Kidney (tissue), 14 donors: Measurements from ENCODE around the gene PICALM. TPM values are rescaled to one million over a fixed set of nuclear protein-coding genes. Genes with fewer than 3 reads are reported as not detected.

ENCODE experiments used
- DNase-seq, 5 donors: peaks; one replicate each; pipeline ENCODE4 v3.0.0-alpha.2; 2013 to 2020
- FAIRE-seq: peaks from 2 replicates; lab custom pipeline; 2012; peaks lifted over from hg19 to GRCh38; lab: Jason Lieb, UNC
- H3K27ac ChIP-seq, 2 donors: one replicate each; pipeline ENCODE4 v1.7.0; 2013; ENCODE audit warnings: low read depth in 2 of 2, low read length in 2 of 2, inconsistent platforms in 1 of 2
- H3K27me3 ChIP-seq: one replicate; pipeline ENCODE4 v1.7.1; 2013; ENCODE audit warnings: low read length, inconsistent platforms; ENCODE audit not compliant: control insufficient read depth, insufficient read depth
- H3K36me3 ChIP-seq, 3 donors: one replicate each; pipeline versions ENCODE4 v1.7.0 to v1.7.1; 2013; ENCODE audit warnings: low read length in 3 of 3, control low read depth in 1 of 3, inconsistent platforms in 1 of 3; ENCODE audit not compliant: insufficient read depth in 3 of 3, control insufficient read depth in 2 of 3
- H3K4me1 ChIP-seq, 3 donors: one replicate each; pipeline versions ENCODE4 v1.7.0 to v1.7.1; 2013; ENCODE audit warnings: low read length in 3 of 3, inconsistent platforms in 1 of 3, low read depth in 1 of 3; ENCODE audit not compliant: control insufficient read depth in 2 of 3, insufficient read depth in 2 of 3
- H3K4me3 ChIP-seq, 3 donors: one replicate each; pipeline versions ENCODE4 v1.7.0 to v1.8.1; 2013; ENCODE audit warnings: low read length in 3 of 3, control low read depth in 1 of 3, inconsistent platforms in 1 of 3
- H3K9ac ChIP-seq, 3 donors: one replicate each; pipeline versions ENCODE4 v1.7.0 to v1.7.1; 2013; ENCODE audit warnings: low read length in 3 of 3, control low read depth in 1 of 3, inconsistent platforms in 1 of 3
- H3K9me3 ChIP-seq, 3 donors: one replicate each; pipeline versions ENCODE4 v1.7.0 to v1.7.1; 2013; ENCODE audit warnings: low read length in 3 of 3, control low read depth in 1 of 3, inconsistent platforms in 1 of 3; ENCODE audit not compliant: control insufficient read depth in 2 of 3, insufficient read depth in 1 of 3
- intact Hi-C: fragments of 100-400 bp; cut with DNase I; formaldehyde crosslinking; loops from one replicate; pipeline ENCODE4 v1.11.1; 2022
- polyA plus RNA-seq: library from polyadenylated mRNA; stranded (reverse); fragments of 350-450 nt; fragmentation: Illumina TruSeq; extraction: RNeasy Lipid Tissue Mini Kit (QIAGEN cat#74804); gene quantifications from one replicate; pipeline ENCODE4 v1.2.3, GENCODE V29; 2014; ENCODE audit warnings: low read depth, low replicate concordance; ENCODE audit not compliant: insufficient read depth
- total RNA-seq: library from RNA; stranded (reverse); fragmentation: NEBNext Ultra II Directional; extraction: Animal tissue kit (Norgen Biotek cat#: 25700); gene quantifications from one replicate; pipeline ENCODE4 v1.2.1, GENCODE V29; 2021
- TF ChIP-seq, protein P1 (sequence below): IDR thresholded peaks from 3 replicates; pipeline ENCODE4 v1.5.1; 2012; ENCODE audit warnings: mild to moderate bottlenecking, moderate library complexity, borderline replicate concordance; ENCODE audit not compliant: insufficient read depth; ENCODE audit errors: extremely low read depth
- donor health status: control.
- donor health status: control.
- donor health status: control.
- donor health status: control.
- donor health status: control.
- donor health status: DM: yes; HTN: yes; CAD: no.
- donor health status: Normal renal cell carcinoma (clear cell type).

Gene PICALM
- total and polyA plus RNA-seq, 2 donors from 2014 or later: 118 to 244 TPM

DNA sequence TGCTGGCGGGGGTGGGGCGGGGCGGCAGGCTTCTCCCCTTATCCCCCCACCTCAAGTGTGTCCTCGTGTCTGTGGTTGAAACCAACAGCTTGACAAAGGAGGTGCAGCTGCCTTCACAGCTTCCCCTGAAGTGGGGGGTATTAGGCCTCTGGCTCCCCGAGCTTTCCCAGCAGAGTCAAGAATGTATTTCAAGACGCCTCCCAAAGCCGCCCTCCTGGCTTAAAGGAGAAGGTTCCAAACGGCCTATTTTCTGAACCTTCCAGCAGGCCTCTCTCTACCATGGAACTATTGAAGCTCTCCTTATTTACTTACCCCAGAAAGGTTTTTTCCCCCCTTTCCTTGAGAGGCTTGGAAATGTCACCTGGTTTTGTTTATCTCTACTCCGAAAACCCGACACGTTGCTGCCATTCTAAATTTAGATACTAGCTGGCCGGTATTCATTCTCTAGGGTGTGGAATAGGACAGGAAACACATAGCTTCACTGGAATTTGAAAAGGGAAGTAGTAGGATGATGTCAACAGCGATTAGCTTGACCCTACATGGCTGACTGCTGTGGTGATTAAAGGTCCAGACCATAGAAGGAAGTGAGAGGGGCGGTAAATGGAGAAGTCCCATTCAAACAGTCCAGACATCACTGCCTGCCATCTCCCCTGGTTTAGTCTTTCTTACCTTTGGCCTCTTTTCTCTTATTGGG is 671 bp upstream of the PICALM start:
- Histone ChIP-seq H3K27me3 (no peaks in the 10 kb centered on the region), H3K36me3 (no peaks in the 10 kb centered on the region), H3K4me3 (peak overlapping the region; percentile 36 to 75 (median 63)), H3K9ac (peak overlapping the region in 2 of 3 donors; percentile 70 to 74), H3K27ac (peak overlapping the region; percentile 97 to 99), H3K4me1 (peaks cover 6 to 12% (median 7%) of the 10 kb centered on the region in 3 donors), H3K9me3 (no peaks in the 10 kb centered on the region)
- TF ChIP-seq, protein P1, sequence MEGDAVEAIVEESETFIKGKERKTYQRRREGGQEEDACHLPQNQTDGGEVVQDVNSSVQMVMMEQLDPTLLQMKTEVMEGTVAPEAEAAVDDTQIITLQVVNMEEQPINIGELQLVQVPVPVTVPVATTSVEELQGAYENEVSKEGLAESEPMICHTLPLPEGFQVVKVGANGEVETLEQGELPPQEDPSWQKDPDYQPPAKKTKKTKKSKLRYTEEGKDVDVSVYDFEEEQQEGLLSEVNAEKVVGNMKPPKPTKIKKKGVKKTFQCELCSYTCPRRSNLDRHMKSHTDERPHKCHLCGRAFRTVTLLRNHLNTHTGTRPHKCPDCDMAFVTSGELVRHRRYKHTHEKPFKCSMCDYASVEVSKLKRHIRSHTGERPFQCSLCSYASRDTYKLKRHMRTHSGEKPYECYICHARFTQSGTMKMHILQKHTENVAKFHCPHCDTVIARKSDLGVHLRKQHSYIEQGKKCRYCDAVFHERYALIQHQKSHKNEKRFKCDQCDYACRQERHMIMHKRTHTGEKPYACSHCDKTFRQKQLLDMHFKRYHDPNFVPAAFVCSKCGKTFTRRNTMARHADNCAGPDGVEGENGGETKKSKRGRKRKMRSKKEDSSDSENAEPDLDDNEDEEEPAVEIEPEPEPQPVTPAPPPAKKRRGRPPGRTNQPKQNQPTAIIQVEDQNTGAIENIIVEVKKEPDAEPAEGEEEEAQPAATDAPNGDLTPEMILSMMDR: no peak
- DNase-seq (peak in 2 of 5 donors; percentile 42 to 89), FAIRE-seq (no peak)
- intact Hi-C loops: no loop called here

DNA sequence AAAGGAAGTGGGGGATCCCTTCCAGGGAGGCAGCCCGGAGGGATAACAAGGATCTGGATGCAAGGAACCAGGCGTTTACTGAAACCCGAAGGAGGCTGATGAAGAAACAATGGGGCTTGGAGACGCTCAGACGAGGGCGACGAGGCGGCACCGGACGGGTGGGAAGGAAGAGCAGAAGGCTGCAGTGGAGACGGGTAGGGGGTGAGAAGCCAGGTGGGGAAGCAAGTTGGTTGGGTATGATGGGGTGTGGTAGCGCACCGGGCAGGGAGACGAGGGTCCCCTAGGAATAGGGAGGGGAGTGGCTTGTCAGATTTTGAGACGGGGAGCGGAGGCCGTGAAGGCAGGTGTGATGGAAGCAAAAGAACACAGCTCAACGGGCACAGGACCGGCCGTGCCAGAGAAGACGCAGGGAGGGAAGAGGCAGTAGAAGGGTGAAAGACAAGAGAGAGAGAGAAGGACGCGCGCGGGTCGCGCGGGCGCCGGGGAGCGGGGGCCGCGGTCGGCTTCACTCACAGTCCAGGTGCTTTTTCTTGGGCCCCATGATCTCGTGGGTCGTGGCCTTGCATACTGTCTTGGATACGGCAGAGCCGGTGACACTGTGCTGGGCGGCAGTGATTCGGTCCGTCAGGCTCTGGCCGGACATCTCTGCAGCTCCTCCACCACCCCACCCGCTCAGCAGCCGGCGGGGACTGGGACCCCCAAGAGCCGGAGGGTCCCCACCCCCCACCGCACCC is 579 bp downstream of the PICALM start:
- H3K4me3 ChIP-seq: peak overlapping the region; percentile 87 to 100 (median 93)
- DNase-seq: peak in 4 of 5 donors; percentile 52 to 79 (median 72)
- intact Hi-C loops: no loop called here
- peak overlapping the region; percentile 87 to 98 (median 93) for H3K9ac ChIP-seq
- FAIRE-seq: no peak
- H3K27ac ChIP-seq: peak overlapping the region; percentile 97 to 99
- peaks cover 6 to 22% (median 7%) of the 10 kb centered on the region in 3 donors for H3K4me1 ChIP-seq
- TF ChIP-seq, protein P1: no peak
- H3K36me3 ChIP-seq: no peaks in the 10 kb centered on the region
- H3K9me3 ChIP-seq: no peaks in the 10 kb centered on the region
- no peaks in the 10 kb centered on the region for H3K27me3 ChIP-seq

DNA sequence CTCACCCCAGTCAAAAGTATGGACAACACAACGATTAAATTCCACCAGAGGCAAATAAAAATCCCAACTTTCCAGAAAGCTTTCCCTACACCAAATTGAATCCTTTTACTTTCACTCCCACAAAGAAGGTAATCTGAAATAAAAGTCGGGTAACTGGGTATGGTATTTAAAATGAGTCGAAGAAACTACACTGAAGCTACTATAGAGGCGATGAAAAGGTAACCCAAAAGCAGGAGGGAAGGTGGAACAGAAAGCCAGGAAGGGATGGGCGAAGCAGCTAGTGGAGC is 1.1 kb downstream of the PICALM start:
- H3K9me3 ChIP-seq: no peaks in the 10 kb centered on the region
- H3K4me3 ChIP-seq: peak overlapping the region; percentile 87 to 100 (median 93)
- H3K9ac ChIP-seq: peak overlapping the region; percentile 87 to 98 (median 93)
- intact Hi-C loops: no loop called here
- peaks cover 6 to 24% (median 7%) of the 10 kb centered on the region in 3 donors for H3K4me1 ChIP-seq
- DNase-seq (no peak), FAIRE-seq (no peak)
- H3K27me3 ChIP-seq: no peaks in the 10 kb centered on the region
- TF ChIP-seq, protein P1: no peak
- peak overlapping the region; percentile 97 to 99 for H3K27ac ChIP-seq
- H3K36me3 ChIP-seq: no peaks in the 10 kb centered on the region
